Stimulated activated CD4-positive, alpha-beta T cell treated with anti-CD3 and anti-CD28 coated beads, Interleukin-4, amount 100 ng/mL, for 24 hours (primary cell): ENCODE data around the gene STAG1.
A peak's percentile ranks its signal among the peaks of the same experiment; 100 is the strongest.
"Not testable (repeated sequence)": the region's sequence is repeated elsewhere in the genome, so short reads cannot be mapped to it uniquely, and the experiment has no call there.

Source experiments
- DNase-seq: peaks from one replicate; pipeline ENCODE4 v3.0.0-alpha.2; 2020

Gene STAG1

DNA sequence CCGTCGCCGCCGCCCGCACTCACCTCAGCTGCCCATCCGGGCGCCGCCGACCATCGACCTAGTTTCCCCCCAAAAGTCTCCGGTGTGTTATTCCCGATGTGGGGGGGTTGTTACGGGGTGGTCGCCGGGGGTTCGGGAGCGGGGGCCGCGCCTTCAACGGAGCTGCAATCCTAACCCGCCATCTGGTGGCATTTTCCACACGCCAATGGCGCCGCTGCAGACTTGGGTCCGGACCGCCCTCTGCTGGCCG lies at the start of gene STAG1:
Gene STAG1, minus strand, starts transcription at position 207 of the 250 bp plus-strand sequence. CDS start 121,480 bp downstream, outside the sequence.
- DNase-seq: no peak

GRCh38 chr3:136801146-136801545 lies 49.0 kb upstream of the STAG1 start:
- DNase-seq: not testable (repeated sequence)

DNA sequence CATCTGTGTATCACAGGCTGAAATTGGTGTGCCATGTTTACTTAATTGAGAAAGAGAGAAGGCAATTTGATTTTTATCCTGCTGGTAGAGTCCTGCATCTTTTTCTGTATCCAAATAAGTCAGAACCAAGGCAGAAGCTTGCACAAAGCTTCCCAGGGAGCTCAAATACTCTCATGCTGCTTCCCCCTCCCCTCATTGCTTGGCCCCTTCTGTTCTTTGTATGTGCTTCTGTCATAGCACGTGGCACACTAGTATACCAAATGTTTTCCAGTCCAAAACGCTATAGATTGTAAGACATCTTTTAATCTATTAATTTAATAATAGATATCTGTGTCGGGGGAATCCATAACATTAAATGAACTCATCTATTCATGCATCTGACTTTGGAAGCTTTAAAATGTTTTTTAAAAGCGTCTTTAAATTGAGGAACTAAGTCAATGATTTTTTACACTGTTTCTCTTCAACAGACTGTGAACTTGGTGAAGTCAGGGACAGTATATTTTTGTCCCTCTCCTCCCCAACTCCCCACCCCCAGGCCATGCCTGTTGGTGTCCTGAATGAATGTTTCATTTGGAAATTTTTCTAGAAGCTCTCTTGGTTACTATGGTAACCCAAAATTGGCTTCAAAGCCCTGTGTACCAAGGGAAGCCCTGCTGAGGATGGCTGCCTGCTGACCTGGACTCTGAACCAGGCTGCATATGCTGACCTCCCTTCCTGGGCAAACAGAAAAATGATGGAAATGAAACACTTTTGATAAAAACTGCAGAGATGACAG lies 40.6 kb upstream of the STAG1 start:
- no peak for DNase-seq

- no peak for DNase-seq
Measured at GRCh38 chr3:136790786-136791185, 38.6 kb upstream of the STAG1 start.

DNA sequence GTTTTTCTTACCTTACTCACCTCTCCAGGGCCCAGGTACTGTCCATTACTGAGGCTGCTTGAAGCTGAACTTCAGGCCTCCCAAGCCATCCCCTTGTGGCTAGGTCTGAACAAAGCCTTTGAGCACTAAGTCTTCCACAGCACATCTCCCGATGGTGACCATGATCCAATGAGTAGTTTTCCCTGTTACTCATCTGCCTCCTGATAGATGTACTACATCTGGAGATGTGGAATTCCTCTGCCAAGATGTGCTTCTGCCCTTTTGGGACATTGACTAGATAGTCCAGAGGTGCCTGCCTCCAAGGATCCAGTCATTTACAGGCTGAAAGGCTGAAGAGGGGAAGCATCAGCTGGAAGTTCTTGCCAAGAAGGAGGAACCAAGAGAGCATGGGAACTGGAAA lies 37.8 kb upstream of the STAG1 start:
- DNase-seq: no peak

DNA sequence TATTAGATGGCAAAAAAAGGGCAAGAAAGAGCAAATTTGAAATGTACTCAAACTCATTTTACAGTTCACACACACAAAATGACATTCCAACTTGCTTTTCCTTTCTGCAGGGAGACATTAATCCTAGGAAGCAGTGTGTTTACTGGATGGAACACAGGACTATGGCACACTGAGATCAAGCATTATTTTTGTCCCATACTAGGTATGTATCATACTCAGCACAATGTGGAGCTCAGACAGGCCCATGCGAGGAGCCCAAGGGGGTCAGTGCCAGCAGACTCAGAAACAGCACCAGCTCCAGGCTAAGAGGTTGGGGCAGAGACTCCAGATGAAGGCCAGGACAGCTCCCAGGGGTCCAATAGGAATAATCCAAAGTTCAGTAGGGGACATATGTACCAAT lies 36.0 kb upstream of the STAG1 start:
- no peak for DNase-seq

DNA sequence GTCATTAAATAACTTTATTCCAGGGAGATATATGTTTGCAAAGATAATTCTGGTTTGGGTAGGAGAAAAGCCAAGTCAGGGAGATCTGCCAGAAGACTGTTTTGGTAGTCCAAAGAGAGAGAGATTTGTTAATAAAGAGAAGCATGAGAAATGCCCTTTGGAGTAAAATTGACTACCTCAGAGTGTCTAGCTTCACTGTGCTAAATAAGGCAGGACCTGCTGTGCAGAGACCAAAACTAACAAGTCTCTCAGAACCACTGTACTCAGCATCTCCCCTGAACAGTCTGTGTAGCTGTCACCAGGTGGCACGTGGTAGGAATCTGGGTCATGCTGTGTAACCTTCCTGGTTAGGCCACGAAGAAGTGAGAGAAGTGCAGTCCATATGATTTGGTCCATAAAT lies 35.2 kb upstream of the STAG1 start:
- peak; percentile 5 for DNase-seq

DNA sequence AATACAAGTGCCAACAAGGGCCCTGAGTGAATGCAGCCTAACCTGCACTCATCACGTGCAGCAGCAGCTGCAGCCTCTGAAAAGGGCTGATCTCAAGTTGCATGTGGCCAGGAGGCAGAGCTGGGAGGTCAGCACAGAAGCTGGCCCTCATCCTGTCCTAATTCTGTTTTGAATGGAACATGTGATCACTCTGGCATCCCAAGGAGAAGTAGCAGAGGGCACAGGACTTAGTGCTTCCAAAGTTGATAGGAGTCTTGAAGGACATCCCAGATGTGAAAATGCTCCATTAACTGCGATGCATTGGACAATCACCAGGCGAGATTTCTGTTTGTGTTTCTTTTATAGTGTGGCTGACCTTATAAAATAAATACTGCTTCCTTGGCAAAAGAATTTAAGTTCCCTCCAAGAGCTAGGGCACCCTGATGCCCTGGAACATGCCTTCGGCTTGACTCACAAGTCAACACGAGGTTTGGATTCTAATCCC lies 31.6 kb upstream of the STAG1 start:
- no peak for DNase-seq

DNA sequence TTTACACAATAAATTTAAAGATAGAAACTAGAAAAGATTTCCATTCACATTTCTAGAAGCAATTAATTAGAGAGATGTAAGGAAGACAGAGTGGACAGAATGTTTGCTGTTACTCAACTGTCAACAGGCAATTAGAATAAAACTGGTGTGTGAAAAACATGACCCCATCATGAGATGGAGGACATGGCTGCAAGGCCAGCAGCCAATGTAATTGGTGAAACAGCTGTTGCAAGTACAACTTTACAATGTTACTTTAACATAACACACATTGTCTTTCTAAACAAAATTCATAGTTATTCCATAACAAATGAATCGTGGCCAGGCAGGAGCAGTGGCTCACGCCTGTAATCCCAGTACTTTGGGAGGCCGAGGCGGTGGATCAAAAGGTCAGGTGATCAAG lies 28.6 kb upstream of the STAG1 start:
- no peak for DNase-seq

GRCh38 chr3:136778865-136779264 lies 26.7 kb upstream of the STAG1 start:
- no peak for DNase-seq

DNA sequence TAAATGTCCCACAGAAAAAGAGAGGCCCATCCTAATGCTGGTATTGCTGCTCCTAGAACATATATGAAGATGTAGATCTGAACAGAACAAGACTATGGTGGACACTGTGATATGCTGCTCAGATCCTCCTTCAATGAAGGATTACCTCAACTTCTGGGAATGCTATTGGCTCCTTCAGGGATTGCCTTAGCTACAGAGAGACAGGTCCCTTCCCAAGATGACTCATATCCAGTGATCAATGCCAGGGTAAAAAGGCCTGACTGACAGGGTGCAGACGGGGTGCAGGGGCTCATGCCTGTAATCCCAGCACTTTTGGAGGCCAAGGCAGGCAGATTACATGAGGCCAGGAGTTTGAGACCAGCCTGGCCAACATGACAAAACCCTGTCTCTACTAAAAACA lies 20.5 kb upstream of the STAG1 start:
- no peak for DNase-seq

GRCh38 chr3:136758160-136759102 lies 6.3 kb upstream of the STAG1 start:
- DNase-seq: not testable (repeated sequence)

GRCh38 chr3:136755192-136755591 lies 3.0 kb upstream of the STAG1 start:
- no peak for DNase-seq

DNA sequence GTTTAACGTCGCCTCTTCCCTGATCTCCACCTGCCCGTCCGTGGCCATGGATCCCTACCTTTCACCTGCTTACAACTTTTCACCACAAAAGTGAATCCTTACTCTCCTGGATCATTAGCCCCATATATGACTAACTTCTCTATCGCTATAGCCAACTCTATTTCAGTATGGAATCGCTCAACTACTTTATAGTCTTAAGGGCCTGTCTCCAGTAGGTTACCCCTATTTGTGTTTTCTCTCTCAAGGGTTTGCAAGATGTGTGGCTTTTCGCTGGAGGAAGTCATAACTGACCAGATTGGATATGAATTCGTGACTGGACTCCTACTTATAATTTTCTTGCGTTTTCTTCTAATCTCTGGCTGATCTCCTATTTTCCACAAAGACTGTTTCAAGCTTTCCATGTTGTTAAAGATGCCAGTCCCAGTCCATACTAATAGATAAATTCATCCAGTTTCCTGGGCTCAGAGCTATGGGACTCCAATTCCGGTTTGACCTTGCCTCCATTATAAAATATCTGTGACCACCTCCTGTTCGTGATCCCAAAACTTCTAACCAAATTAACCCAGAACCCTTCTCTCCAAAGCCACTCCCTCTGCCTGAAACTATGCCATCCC lies 1.3 kb upstream of the STAG1 start:
- DNase-seq: no peak

GRCh38 chr3:136752422-136753325 lies 496 bp upstream of the STAG1 start:
- DNase-seq: peak; percentile 99

- peak; percentile 57 for DNase-seq
Measured at GRCh38 chr3:136751316-136752171, 634 bp downstream of the STAG1 start.

GRCh38 chr3:136750897-136751315 lies 1.3 kb downstream of the STAG1 start:
- no peak for DNase-seq

GRCh38 chr3:136750209-136750896 lies 1.8 kb downstream of the STAG1 start:
- DNase-seq: peak; percentile 8

GRCh38 chr3:136749602-136750001 lies 2.6 kb downstream of the STAG1 start:
- DNase-seq: not testable (repeated sequence)

GRCh38 chr3:136749091-136749490 lies 3.1 kb downstream of the STAG1 start:
- no peak for DNase-seq

DNA sequence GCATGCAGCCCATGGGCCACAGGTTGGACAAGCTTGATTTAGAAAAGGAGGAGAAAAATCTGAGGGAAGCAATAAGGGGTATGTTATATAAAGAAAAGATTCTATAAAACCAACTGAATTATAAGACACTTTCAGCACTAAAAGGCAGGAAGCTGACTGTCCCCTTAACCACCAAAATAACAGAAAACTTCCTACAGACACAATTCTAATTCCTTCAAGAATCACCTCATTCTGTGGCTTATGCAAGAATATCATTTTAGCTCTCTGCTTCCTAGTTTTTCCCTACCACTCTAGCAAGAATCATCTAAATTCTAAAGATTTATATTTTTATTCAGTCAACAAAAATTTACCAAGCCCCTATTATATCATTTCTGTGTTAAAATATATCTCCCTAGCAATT lies 6.3 kb downstream of the STAG1 start:
- DNase-seq: no peak
